ENCODE data around the gene APOA1.

APOA1 gene

DNA sequence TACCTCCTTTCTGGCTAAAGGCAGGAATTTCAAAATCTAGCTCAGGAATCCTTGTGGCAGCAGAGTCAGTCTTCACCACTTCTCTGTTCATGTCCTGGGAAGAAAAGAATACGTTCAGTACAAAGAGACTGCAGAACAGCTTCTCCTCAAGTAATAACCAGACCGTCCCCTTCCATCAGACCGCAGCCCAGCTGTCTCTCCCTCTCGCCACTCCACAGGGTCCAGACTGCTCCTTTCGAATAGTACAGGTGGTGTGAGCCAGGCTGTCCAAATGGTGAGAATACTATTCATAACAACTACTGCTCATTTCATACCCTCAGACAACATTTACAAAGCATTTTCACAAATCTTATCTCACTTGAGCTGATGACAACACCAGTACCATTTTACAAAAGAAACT is 50.5 kb downstream of the APOA1 start:
- no peak for DNase-seq

DNA sequence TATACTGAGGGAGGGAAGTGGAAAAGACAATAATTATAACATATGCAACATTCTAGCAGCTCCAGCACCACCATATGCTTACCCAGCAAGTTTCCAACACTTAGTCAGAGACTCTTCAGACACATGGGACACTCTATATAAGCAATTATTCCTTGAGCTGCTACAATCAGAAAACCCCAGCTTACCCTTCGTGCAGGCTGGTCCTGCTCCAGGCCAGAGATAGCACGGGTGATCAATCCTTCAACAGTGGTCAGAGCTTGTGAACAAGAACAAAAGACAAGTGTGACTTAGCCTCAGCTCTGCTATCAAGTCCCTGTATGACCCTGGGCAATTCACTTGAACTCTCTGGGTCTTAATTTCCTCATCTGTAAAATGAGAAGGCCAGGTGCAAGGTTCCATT is 51.1 kb downstream of the APOA1 start:
- no peak for DNase-seq

All from amniotic stem cell (primary cell).